GM13976 (cell line): ENCODE measurements around the gene MYT1.

Experiments used
- DNase-seq: peaks from one replicate; pipeline ENCODE4 v3.0.0; 2012; ENCODE audit warnings: low spot score
- in situ Hi-C: fragments of 300-500 bp; cut with MboI; formaldehyde crosslinking; loops from one replicate; pipeline ENCODE4 v1.12.0; 2022; ENCODE audit warnings: low sequenced_read_pairs, mixed read lengths, inconsistent platforms; ENCODE audit not compliant: unreplicated experiment
- TF ChIP-seq, protein P1 (sequence below): IDR thresholded peaks from 2 replicates; pipeline ENCODE4 v1.5.1; 2012; ENCODE audit warnings: borderline replicate concordance, mild to moderate bottlenecking; ENCODE audit not compliant: insufficient read depth; ENCODE audit errors: extremely low read depth, missing control alignments, control extremely low read depth

The MYT1 gene

DNA sequence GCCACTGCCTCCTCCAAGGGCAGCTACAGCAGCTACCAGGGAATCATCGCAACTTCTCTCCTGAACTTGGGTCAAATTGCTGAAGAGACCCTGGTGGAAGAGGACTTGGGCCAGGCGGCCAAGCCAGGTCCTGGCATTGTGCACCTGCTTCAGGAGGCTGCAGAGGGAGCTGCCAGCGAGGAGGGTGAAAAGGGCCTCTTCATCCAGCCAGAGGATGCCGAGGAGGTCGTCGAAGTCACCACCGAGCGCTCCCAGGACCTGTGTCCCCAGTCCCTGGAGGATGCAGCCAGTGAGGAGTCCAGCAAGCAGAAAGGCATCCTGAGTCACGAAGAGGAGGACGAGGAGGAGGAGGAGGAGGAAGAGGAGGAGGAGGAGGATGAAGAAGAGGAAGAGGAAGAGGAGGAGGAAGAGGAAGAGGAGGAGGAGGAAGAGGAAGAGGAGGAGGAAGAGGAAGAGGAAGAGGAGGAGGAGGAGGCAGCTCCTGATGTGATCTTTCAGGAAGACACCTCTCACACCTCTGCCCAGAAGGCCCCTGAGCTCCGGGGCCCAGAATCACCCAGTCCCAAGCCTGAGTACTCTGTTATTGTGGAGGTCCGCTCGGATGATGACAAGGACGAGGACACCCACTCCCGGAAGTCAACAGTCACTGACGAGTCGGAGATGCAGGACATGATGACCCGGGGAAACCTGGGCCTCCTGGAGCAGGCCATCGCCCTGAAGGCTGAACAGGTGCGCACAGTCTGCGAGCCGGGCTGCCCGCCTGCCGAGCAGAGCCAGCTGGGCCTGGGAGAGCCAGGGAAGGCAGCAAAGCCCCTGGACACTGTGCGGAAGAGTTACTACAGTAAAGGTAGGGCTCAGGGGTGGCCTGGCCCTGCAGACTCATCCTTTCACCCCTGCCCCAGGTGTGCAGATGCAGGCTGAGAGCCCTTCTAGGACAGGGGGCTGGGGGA, 43.7 kb downstream of the MYT1 start:
- in situ Hi-C loops: no loop called here
- TF ChIP-seq, protein P1, sequence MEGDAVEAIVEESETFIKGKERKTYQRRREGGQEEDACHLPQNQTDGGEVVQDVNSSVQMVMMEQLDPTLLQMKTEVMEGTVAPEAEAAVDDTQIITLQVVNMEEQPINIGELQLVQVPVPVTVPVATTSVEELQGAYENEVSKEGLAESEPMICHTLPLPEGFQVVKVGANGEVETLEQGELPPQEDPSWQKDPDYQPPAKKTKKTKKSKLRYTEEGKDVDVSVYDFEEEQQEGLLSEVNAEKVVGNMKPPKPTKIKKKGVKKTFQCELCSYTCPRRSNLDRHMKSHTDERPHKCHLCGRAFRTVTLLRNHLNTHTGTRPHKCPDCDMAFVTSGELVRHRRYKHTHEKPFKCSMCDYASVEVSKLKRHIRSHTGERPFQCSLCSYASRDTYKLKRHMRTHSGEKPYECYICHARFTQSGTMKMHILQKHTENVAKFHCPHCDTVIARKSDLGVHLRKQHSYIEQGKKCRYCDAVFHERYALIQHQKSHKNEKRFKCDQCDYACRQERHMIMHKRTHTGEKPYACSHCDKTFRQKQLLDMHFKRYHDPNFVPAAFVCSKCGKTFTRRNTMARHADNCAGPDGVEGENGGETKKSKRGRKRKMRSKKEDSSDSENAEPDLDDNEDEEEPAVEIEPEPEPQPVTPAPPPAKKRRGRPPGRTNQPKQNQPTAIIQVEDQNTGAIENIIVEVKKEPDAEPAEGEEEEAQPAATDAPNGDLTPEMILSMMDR: no peak
- DNase-seq: no peak

DNA sequence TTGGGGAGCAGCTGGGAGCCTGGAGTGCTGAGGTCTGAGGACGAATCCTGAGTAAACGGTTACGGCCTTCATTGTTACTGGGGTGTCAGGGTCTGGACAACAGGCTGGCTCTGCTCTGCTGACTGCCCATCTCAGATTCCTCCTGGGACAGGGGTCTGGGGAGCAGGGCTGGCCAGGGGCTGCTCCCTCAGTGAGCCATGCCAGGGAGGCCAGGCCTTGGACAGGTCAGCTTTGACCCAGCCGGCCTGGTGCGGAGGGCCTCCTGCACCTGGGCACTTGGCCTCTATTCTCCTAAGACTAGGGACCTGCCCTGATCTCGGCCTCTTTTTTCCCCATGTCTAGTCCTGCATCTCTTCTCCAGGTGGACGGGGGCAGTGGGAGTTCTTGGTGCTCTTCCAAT, 44.9 kb downstream of the MYT1 start:
- in situ Hi-C loops: no loop called here
- TF ChIP-seq, protein P1: no peak
- no peak for DNase-seq

DNA sequence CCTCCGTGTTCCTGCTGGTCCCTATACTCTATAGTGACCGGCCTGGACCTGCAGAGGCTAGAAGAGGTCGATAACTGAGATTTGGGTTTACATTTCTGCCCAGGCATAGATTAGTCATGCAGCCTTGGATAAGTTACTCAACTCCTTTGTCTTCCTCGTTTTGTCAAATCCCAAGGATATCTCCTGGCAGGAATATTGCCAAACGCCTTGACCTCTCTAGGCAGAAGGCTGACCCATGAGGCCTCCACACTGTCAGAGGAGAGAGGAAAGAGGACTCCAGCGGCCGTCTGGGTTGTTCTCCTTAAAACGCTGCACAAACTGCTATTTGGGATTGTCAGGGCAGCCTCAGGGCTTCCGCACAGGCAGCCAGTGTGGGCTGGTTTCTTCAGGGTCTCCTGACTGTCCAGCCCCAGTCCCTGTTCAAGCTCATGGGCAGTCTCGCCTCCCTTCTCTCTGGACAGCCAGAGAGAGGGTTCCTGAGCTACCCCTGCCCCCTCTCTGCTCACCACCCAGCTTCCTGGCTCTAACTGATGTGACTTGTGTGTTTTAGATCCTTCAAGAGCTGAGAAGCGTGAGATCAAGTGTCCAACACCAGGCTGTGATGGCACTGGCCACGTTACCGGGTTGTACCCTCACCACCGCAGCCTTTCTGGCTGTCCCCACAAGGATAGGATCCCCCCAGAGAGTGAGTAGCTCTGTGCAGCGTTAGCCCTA, 46.6 kb downstream of the MYT1 start:
- in situ Hi-C loops: no loop called here
- TF ChIP-seq, protein P1: no peak
- DNase-seq: no peak

DNA sequence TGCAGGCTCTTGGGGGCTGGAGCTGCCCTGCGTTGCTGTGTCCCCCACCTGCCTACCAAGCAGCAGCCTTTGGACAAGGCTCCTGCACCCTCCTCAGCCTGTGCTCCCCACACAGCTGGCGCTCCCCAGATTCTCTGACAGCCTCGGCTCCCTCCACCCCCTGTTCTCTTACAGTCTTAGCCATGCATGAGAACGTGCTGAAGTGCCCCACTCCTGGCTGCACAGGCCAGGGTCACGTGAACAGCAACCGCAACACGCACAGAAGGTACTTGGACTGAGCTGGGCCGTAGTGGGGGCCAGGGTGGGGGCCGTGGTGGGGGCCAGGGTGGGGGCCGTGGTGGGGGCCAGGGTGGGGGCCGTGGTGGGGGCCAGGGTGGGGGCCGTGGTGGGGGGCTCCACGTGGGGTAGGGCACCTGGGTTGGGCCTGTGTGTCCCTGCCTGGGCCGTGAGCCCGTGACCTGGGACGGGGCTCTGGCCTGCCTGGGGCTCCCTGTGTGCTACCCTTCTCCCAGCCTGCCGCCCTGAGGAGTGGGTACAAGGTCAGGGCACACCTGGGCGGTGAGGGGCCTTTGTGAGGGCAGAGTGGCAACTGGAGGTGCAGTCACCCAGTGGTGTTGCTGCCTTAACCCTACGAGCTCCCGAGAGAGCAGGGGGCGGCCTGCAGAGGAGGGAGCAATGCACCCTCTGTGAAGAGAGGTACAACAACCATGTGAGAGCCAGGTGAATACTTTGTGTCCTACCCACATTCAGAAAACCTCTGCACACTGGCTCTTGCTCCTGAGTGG, 47.8 kb downstream of the MYT1 start:
- TF ChIP-seq, protein P1: no peak
- DNase-seq: no peak
- in situ Hi-C loops: no loop called here

DNA sequence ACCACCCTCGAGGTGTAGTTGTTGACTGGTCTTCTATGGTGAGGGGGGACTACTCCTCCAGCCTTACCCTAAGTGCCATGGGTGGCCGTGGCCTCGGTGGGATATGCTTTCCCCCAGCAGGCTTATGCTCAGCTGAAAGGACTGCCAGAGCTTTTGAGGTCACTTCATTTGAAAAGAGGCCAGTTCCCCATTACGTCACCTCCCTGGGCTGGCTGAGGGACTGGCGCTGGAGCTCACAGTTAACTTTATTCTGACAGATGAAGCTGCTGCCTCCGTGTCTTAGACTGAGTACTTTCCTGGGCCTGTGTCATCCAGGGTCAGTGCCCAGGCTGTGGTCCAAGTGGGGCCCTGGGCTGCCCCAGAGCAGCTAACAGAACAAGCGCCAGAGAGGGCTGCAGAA, 48.5 kb downstream of the MYT1 start:
- TF ChIP-seq, protein P1: no peak
- in situ Hi-C loops: no loop called here
- DNase-seq: no peak

DNA sequence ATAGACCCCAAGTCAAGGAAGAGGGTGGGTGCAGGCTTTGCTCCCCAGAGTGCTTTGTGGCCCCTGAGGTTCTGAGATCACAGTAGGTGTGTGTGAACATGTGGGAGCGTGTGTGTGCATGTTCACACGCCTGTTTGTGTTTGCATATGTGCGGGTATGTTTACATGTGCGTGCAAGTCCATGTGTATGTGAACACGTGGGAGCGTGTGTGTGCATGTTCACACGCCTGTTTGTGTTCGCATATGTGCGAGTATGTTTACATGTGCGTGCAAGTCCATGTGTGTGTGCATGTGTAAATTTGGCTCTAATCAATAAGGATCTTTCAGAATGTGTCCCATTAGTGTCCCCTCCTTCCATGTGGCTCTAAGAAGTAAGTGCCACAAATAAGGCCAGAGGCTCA, 49.9 kb downstream of the MYT1 start:
- no peak for DNase-seq
- in situ Hi-C loops: no loop called here
- TF ChIP-seq, protein P1: no peak
